ENCODE results near the gene RPL35A. TPM values are rescaled to one million over a fixed set of nuclear protein-coding genes. Genes with fewer than 3 reads are reported as not detected.

The RPL35A gene
- total and polyA plus RNA-seq, 9 of the 15 experiments (the other 6 are each of a cell fraction or from before 2014, with no cell fraction given): 1,475 to 2,942 (median 2,367) TPM

DNA sequence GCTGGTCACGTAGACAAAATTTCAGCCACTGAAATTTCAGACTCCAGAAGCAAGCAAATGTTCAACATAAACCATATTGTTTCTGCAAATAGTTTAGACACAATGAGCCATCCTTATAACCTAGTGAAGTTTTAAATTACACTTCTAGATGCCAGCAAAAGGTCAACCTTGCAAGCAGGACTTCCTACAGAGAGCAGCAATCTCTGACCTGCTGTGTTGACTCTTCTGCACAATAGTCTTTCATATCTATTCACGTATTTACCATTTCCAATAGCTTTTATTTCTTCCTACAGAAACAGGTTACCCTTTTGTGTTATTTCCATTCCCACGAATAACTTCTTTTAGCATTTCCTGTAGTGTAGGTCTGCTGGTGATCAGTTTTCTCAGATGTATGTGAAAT lies 20.6 kb downstream of the RPL35A start (continued):
- TF ChIP-seq, protein P1, sequence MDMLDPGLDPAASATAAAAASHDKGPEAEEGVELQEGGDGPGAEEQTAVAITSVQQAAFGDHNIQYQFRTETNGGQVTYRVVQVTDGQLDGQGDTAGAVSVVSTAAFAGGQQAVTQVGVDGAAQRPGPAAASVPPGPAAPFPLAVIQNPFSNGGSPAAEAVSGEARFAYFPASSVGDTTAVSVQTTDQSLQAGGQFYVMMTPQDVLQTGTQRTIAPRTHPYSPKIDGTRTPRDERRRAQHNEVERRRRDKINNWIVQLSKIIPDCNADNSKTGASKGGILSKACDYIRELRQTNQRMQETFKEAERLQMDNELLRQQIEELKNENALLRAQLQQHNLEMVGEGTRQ (CRISPR knock-in tag; IDR thresholded peaks at IDR 0.05): no peak
- no peak for TF ChIP-seq TARDBP (IDR thresholded peaks at IDR 0.05)
- TF ChIP-seq, protein P2, sequence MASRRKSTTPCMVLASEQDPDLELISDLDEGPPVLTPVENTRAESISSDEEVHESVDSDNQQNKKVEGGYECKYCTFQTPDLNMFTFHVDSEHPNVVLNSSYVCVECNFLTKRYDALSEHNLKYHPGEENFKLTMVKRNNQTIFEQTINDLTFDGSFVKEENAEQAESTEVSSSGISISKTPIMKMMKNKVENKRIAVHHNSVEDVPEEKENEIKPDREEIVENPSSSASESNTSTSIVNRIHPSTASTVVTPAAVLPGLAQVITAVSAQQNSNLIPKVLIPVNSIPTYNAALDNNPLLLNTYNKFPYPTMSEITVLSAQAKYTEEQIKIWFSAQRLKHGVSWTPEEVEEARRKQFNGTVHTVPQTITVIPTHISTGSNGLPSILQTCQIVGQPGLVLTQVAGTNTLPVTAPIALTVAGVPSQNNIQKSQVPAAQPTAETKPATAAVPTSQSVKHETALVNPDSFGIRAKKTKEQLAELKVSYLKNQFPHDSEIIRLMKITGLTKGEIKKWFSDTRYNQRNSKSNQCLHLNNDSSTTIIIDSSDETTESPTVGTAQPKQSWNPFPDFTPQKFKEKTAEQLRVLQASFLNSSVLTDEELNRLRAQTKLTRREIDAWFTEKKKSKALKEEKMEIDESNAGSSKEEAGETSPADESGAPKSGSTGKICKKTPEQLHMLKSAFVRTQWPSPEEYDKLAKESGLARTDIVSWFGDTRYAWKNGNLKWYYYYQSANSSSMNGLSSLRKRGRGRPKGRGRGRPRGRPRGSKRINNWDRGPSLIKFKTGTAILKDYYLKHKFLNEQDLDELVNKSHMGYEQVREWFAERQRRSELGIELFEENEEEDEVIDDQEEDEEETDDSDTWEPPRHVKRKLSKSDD (conservative IDR thresholded peaks at IDR 0.05; ENCODE audit: low read length): no peak
- no peak for TF ChIP-seq POLR2A (conservative IDR thresholded peaks at IDR 0.05)
- no peak for TF ChIP-seq ZNF699 (CRISPR knock-in tag; IDR thresholded peaks at IDR 0.05; ENCODE audit: insufficient replicate concordance)
- TF ChIP-seq, protein P3, sequence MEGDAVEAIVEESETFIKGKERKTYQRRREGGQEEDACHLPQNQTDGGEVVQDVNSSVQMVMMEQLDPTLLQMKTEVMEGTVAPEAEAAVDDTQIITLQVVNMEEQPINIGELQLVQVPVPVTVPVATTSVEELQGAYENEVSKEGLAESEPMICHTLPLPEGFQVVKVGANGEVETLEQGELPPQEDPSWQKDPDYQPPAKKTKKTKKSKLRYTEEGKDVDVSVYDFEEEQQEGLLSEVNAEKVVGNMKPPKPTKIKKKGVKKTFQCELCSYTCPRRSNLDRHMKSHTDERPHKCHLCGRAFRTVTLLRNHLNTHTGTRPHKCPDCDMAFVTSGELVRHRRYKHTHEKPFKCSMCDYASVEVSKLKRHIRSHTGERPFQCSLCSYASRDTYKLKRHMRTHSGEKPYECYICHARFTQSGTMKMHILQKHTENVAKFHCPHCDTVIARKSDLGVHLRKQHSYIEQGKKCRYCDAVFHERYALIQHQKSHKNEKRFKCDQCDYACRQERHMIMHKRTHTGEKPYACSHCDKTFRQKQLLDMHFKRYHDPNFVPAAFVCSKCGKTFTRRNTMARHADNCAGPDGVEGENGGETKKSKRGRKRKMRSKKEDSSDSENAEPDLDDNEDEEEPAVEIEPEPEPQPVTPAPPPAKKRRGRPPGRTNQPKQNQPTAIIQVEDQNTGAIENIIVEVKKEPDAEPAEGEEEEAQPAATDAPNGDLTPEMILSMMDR (IDR thresholded peaks at IDR 0.05 in 2 of 3, conservative IDR thresholded peaks at IDR 0.05 in 1 of 3; ENCODE audit: insufficient read depth in 2 of 3, low read depth in 1 of 3, low read length in 3 of 3): no peak
- TF ChIP-seq, protein P4, sequence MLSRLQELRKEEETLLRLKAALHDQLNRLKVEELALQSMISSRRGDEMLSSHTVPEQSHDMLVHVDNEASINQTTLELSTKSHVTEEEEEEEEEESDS (CRISPR knock-in tag; IDR thresholded peaks at IDR 0.05): no peak
- no peak for TF ChIP-seq YBX1 (IDR thresholded peaks at IDR 0.05)
- TF ChIP-seq ZNF165 (CRISPR knock-in tag; IDR thresholded peaks at IDR 0.05; ENCODE audit: borderline replicate concordance): no peak
- TF ChIP-seq, protein P5, sequence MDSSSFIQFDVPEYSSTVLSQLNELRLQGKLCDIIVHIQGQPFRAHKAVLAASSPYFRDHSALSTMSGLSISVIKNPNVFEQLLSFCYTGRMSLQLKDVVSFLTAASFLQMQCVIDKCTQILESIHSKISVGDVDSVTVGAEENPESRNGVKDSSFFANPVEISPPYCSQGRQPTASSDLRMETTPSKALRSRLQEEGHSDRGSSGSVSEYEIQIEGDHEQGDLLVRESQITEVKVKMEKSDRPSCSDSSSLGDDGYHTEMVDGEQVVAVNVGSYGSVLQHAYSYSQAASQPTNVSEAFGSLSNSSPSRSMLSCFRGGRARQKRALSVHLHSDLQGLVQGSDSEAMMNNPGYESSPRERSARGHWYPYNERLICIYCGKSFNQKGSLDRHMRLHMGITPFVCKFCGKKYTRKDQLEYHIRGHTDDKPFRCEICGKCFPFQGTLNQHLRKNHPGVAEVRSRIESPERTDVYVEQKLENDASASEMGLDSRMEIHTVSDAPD (CRISPR knock-in tag; IDR thresholded peaks at IDR 0.05): no peak
- TF ChIP-seq ZNF143 (CRISPR knock-in tag; IDR thresholded peaks at IDR 0.05): no peak
- no peak for TF ChIP-seq MCM5 (IDR thresholded peaks at IDR 0.05; ENCODE audit: low read depth)
- TF ChIP-seq, protein P6, sequence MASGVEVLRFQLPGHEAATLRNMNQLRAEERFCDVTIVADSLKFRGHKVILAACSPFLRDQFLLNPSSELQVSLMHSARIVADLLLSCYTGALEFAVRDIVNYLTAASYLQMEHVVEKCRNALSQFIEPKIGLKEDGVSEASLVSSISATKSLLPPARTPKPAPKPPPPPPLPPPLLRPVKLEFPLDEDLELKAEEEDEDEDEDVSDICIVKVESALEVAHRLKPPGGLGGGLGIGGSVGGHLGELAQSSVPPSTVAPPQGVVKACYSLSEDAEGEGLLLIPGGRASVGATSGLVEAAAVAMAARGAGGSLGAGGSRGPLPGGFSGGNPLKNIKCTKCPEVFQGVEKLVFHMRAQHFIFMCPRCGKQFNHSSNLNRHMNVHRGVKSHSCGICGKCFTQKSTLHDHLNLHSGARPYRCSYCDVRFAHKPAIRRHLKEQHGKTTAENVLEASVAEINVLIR (CRISPR knock-in tag; IDR thresholded peaks at IDR 0.05): no peak
- TF ChIP-seq TAF15 (IDR thresholded peaks at IDR 0.05; ENCODE audit: low read depth, low read length): no peak
- TF ChIP-seq SRSF3 (IDR thresholded peaks at IDR 0.05; ENCODE audit: insufficient read depth, low read length): no peak

Data from K562 (cell line).